ENCODE data around the gene SKIC3.

- TF ChIP-seq CTCF (IDR thresholded peaks at IDR 0.05) (no peak), POLR2A (IDR thresholded peaks at IDR 0.05) (no peak)
Measured at GRCh38 chr5:95518417-95518816, 36.4 kb downstream of the SKIC3 start.

Measured in thyroid gland (tissue), 4 donors.